DOHH2 (cell line): ENCODE measurements around the gene FAM181A.
A peak's percentile ranks its signal among the peaks of the same experiment; 100 is the strongest.

Source experiments
- H3F3A ChIP-seq: fragments of 200-600 bp; sonication (generic), shearing (Covaris generic); 2 replicates; pipeline ENCODE4 v1.6.0; 2016; ENCODE audit warnings: antibody characterized with exemption, mild to moderate bottlenecking; ENCODE audit not compliant: control insufficient read depth, insufficient read depth
- H3K27ac ChIP-seq: fragments of 200-600 bp; sonication (generic); 2 replicates; pipeline ENCODE4 v1.5.1; 2014; ENCODE audit warnings: low read depth, mild to moderate bottlenecking, low read length, moderate library complexity
- H3K27me3 ChIP-seq: fragments of 200-600 bp; sonication (generic); 2 replicates; pipeline ENCODE4 v1.6.1; 2014; ENCODE audit warnings: mild to moderate bottlenecking, low read length, mixed read lengths; ENCODE audit not compliant: control insufficient read depth
- H3K36me3 ChIP-seq: fragments of 200-600 bp; sonication (generic); 2 replicates; pipeline ENCODE4 v1.6.1; 2014; ENCODE audit warnings: mild to moderate bottlenecking, low read length, moderate library complexity, mixed read lengths; ENCODE audit not compliant: control insufficient read depth
- H3K4me1 ChIP-seq: fragments of 200-600 bp; sonication (generic); 2 replicates; pipeline ENCODE4 v1.6.1; 2014; ENCODE audit warnings: mild to moderate bottlenecking, low read length, mixed read lengths; ENCODE audit not compliant: control insufficient read depth
- H3K4me2 ChIP-seq: fragments of 200-600 bp; sonication (generic); 2 replicates; pipeline ENCODE4 v1.6.0; 2014; ENCODE audit warnings: mild to moderate bottlenecking, low read length, moderate library complexity
- H3K4me3 ChIP-seq: fragments of 200-600 bp; sonication (generic); 2 replicates; pipeline ENCODE4 v1.5.1; 2014; ENCODE audit warnings: mild to moderate bottlenecking, low read length, mixed read lengths
- H3K79me2 ChIP-seq: fragments of 200-600 bp; sonication (generic); 2 replicates; pipeline ENCODE4 v1.6.1; 2014; ENCODE audit warnings: mild to moderate bottlenecking, low read length, mixed read lengths; ENCODE audit not compliant: control insufficient read depth
- H3K9me2 ChIP-seq: fragments of 200-600 bp; sonication (generic); replicated peaks from 2 replicates; pipeline ENCODE4 v1.6.1; 2014; ENCODE audit warnings: mild to moderate bottlenecking, low read length, mixed read lengths; ENCODE audit not compliant: control insufficient read depth
- H3K9me3 ChIP-seq: fragments of 200-600 bp; sonication (generic); 2 replicates; pipeline ENCODE4 v1.6.1; 2014; ENCODE audit warnings: antibody characterized with exemption, low read length, mixed read lengths; ENCODE audit not compliant: control insufficient read depth, insufficient read depth
- H4K20me1 ChIP-seq: fragments of 200-600 bp; sonication (generic); 2 replicates; pipeline ENCODE4 v1.6.0; 2014; ENCODE audit warnings: low read depth, mild to moderate bottlenecking, antibody characterized with exemption, low read length, moderate library complexity; ENCODE audit not compliant: control insufficient read depth, insufficient read depth
- EZH2phosphoT487 ChIP-seq: fragments of 200-600 bp; sonication (generic); IDR thresholded peaks from 2 replicates; pipeline ENCODE4 v1.6.1; 2017; ENCODE audit warnings: borderline replicate concordance, mild to moderate bottlenecking, antibody characterized with exemption, low read length, moderate library complexity, mixed read lengths
- TF ChIP-seq, protein P1 (sequence below): fragments of 200-600 bp; sonication (generic); IDR thresholded peaks from one replicate; pipeline ENCODE4 v1.5.1; 2014; ENCODE audit warnings: antibody characterized with exemption, mild to moderate bottlenecking, low read depth, low read length; ENCODE audit not compliant: poor library complexity, severe bottlenecking

FAM181A gene

DNA sequence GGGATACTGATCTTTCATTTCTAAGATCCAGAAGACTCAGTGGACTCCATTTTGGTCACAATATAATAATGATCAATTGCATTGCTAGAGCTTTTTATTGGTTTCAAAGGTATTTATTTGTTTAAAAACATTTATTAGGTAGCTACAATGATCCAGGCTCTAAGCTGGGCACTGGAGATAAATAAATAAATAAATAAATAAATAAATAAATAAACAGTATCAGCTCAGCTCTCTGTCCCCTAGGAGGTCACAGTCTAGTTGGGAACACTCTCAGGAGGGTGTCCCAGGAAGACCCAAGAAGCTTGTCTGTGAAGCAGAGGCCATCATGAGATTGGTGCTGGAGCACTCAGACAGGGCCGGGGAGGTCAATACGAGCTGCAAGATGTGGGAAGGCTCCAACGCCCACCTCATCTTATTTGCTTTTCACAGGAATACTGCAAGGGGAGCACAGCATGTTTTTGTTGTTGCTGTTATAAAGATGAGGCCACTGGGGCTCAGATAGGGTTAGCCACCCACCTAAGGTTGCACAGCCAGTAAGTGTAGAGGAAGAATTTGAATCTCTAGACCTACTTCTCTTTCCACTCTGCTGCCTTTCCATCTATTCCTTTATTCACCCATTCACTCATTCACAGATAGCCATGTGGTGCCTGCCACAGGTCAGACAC is 33.8 kb downstream of the FAM181A start:
- H3K4me3 ChIP-seq, result peak overlapping the region; percentile 36
- TF ChIP-seq EZH2phosphoT487, result no peak
- TF ChIP-seq, protein P1, sequence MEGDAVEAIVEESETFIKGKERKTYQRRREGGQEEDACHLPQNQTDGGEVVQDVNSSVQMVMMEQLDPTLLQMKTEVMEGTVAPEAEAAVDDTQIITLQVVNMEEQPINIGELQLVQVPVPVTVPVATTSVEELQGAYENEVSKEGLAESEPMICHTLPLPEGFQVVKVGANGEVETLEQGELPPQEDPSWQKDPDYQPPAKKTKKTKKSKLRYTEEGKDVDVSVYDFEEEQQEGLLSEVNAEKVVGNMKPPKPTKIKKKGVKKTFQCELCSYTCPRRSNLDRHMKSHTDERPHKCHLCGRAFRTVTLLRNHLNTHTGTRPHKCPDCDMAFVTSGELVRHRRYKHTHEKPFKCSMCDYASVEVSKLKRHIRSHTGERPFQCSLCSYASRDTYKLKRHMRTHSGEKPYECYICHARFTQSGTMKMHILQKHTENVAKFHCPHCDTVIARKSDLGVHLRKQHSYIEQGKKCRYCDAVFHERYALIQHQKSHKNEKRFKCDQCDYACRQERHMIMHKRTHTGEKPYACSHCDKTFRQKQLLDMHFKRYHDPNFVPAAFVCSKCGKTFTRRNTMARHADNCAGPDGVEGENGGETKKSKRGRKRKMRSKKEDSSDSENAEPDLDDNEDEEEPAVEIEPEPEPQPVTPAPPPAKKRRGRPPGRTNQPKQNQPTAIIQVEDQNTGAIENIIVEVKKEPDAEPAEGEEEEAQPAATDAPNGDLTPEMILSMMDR, result no peak
- peak overlapping the region; percentile 98 for H3K27ac ChIP-seq
- peaks cover 3% of the 10 kb centered on the region; the same call in 1 of the 2 replicates for H3K36me3 ChIP-seq
- peaks cover 99% of the 10 kb centered on the region for H3K4me1 ChIP-seq
- H3K4me2 ChIP-seq, result peak overlapping the region; percentile 97
- H3K9me3 ChIP-seq, result no peaks in the 10 kb centered on the region
- H3F3A ChIP-seq, result peaks cover 38% of the 10 kb centered on the region
- no peaks in the 10 kb centered on the region for H3K9me2 ChIP-seq
- H3K79me2 ChIP-seq, result 0 out of 2 replicates have a peak, but pooled peaks cover 6% of the 10 kb centered on the region
- no peaks in the 10 kb centered on the region for H4K20me1 ChIP-seq
- H3K27me3 ChIP-seq, result no peaks in the 10 kb centered on the region

DNA sequence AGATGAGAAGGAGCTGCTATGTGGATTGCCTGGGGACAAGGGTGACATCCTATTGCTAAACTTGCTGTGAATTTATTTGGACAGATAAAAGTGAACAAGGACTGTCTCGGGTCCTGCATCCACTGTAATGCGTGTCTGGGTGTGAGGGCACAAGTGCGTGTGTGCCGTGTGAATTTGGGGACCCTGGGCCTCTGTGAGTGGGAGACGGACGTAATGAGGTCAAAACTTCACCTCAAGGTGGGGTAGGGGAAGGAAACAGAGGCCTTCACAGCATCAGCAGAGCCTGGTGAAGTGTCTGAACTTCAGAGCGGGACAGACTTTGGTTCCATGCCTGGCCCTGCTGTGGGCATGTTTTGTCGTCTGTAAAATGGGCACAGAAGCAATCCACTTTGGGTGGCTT is 34.5 kb downstream of the FAM181A start:
- H3K4me3 ChIP-seq, result peak overlapping the region; percentile 36
- TF ChIP-seq, protein P1, result no peak
- no peak for TF ChIP-seq EZH2phosphoT487
- H3K79me2 ChIP-seq, result 0 out of 2 replicates have a peak, but pooled peaks cover under 1% of the 10 kb centered on the region
- H3K27ac ChIP-seq, result peak overlapping the region; percentile 98
- no peaks in the 10 kb centered on the region for H3K27me3 ChIP-seq
- H3K4me1 ChIP-seq, result peaks cover 99% of the 10 kb centered on the region
- no peaks in the 10 kb centered on the region for H4K20me1 ChIP-seq
- peaks cover 3% of the 10 kb centered on the region; the same call in 1 of the 2 replicates for H3K36me3 ChIP-seq
- H3K4me2 ChIP-seq, result peak overlapping the region; percentile 88
- no peaks in the 10 kb centered on the region for H3K9me2 ChIP-seq
- peaks cover 38% of the 10 kb centered on the region for H3F3A ChIP-seq
- no peaks in the 10 kb centered on the region for H3K9me3 ChIP-seq

DNA sequence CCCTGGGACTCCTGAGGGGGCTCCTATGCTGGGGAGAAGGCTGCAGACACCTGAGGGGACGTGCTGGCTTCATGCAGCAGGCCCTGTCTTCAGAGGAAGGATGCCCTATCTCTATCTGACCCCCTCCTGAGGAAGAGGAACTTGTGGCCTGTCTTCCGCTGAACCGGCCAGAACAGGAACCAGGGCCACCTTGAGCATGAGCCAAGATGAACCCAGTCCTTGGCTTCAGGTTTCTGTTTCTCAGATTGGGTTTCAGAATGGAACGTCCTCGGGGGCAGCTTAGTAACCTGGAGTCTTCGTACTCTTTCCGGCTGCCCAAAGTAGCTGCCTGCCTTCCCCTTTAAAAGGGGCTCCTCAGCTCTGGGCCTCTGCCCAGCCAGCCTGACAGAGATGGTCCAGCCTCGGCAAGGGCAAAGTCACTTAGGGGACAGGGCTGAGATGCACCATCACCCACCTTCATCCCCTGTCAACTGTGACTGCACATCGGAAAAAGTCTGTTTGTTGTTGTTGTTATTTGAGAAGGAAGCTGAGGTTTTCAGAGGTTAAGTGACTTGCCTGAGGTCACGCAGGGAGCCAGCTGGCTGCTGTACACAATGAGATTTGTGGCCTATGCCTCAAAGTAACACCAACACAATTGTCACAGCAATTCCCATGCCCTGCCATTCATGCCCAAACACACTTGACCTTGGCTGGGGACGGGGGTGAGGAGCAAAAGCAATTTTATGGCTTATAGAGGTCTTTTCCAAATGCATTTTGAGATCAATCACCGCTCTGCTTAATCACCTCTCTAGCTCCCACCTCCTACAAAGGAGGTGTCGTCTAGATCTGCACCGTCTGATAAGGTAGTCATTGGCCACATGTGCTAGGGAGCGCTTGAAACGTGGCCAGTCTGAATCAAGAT is 35.8 kb downstream of the FAM181A start:
- peaks cover 99% of the 10 kb centered on the region for H3K4me1 ChIP-seq
- peak overlapping the region; percentile 67 for H3K4me3 ChIP-seq
- H3K9me2 ChIP-seq, result no peaks in the 10 kb centered on the region
- H3K36me3 ChIP-seq, result peaks cover 3% of the 10 kb centered on the region; the same call in 1 of the 2 replicates
- no peaks in the 10 kb centered on the region for H3K9me3 ChIP-seq
- H3K27me3 ChIP-seq, result no peaks in the 10 kb centered on the region
- peak overlapping the region; percentile 98 for H3K27ac ChIP-seq
- H3K79me2 ChIP-seq, result no peaks in the 10 kb centered on the region
- H3F3A ChIP-seq, result peaks cover 42% of the 10 kb centered on the region
- no peaks in the 10 kb centered on the region for H4K20me1 ChIP-seq
- H3K4me2 ChIP-seq, result peak overlapping the region; percentile 88
- no peak for TF ChIP-seq EZH2phosphoT487
- TF ChIP-seq, protein P1, result no peak
